GM12875 (cell line): ENCODE results near the gene CARD11.
"Not testable (repeated sequence)": the region's sequence is repeated elsewhere in the genome, so short reads cannot be mapped to it uniquely, and the experiment has no call there.

Experiments used
- H3K4me3 ChIP-seq: one replicate; pipeline ENCODE4 v1.5.1; 2011; ENCODE audit warnings: low read depth, low read length, control low read depth
- CTCF ChIP-seq: IDR thresholded peaks from 2 replicates; pipeline ENCODE4 v1.5.1; 2011; ENCODE audit warnings: low read depth, mild to moderate bottlenecking, control low read depth, inconsistent platforms, low read length, moderate library complexity, borderline replicate concordance; ENCODE audit not compliant: insufficient read depth

Gene CARD11

GRCh38 chr7:3021825-3022224 lies 21.8 kb downstream of the CARD11 start:
- TF ChIP-seq CTCF, result no peak
- no peak overlapping the region for H3K4me3 ChIP-seq

- not testable (repeated sequence) for H3K4me3 ChIP-seq
Observed at GRCh38 chr7:3021224-3021623, 22.4 kb downstream of the CARD11 start.

- TF ChIP-seq CTCF, result no peak
- H3K4me3 ChIP-seq, result no peak overlapping the region
Observed at GRCh38 chr7:3020416-3020815, 23.3 kb downstream of the CARD11 start.

GRCh38 chr7:3019801-3020200 lies 23.9 kb downstream of the CARD11 start:
- no peak for TF ChIP-seq CTCF
- no peak overlapping the region for H3K4me3 ChIP-seq

DNA sequence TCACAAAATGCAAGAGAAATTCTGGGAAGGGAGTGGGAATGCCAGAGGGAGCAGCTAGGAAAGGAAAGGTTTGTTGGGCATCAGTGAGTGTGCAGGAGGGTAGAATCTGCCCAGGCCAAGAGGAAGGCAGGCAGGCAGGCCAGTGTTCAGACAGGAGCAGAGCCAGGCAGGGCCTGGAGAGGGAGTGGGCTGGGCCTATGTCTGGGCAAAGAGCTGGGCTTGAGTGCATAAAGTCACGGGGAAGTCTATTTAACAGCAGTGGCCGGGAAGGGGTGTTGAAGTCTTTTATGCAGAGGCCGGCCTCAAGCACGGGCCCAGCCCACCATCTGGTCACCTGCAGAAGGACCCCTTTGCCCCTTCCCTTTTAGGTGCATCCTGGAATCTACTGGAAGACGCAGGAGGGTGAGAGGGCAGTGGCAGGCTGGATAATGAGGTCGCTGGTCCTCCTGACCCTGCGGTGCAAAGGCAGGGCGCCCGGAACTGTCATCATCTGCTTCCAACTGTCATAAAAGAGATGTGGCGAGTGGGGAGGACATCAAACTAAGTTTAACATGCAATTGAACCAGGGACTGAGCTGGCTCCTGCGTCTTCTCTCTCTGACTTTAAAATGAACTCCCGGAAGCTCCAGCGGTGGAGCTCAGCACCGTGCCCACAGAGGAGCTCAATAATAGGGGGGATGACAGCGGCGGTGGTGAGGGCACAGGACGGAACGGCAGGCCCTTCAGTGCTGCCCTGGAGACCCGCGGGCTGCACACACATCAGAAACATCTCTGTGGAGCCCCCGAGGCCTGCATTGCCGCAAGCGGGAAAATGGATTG lies 29.5 kb downstream of the CARD11 start:
- H3K4me3 ChIP-seq, result no peak overlapping the region
- TF ChIP-seq CTCF, result no peak

- TF ChIP-seq CTCF, result no peak
- H3K4me3 ChIP-seq, result no peak overlapping the region
Observed at GRCh38 chr7:3011211-3011852, 32.3 kb downstream of the CARD11 start.

DNA sequence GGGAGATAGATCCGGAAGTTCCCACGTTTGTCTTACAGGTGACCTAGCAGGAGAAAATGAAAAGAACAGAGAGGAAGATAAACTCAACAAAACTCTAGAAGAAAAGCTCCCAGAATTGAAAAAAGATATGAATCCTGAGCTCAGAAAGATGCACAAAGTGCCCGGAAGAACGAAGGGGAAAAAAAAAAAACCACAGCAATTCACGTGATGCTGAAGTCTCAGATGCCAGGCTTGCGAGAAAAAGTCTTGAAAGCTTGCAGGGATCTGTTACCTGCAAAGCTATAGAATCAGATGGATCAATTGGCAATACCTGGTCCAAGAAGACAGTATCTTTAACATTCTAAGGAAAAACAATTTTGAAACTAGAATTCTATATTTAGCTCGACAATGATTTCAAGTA lies 33.5 kb downstream of the CARD11 start:
- no peak for TF ChIP-seq CTCF

More for the DNA sequence above, 33.5 kb downstream of the CARD11 start:
- no peak overlapping the region for H3K4me3 ChIP-seq
